GM19025 (cell line): Measurements from ENCODE around the gene AGPAT2.
"Not testable (repeated sequence)": the region's sequence is repeated elsewhere in the genome, so short reads cannot be mapped to it uniquely, and the experiment has no call there.

Experiments used
- ATAC-seq: cut with Tn5 transposase; IDR thresholded peaks from one replicate; pipeline ENCODE4 v1.9.1; 2021; ENCODE audit warnings: mild to moderate bottlenecking, low read depth, moderate library complexity; ENCODE audit not compliant: unreplicated experiment

The AGPAT2 gene

GRCh38 chr9:136651860-136652259 lies 35.4 kb downstream of the AGPAT2 start:
- no peak for ATAC-seq

- no peak for ATAC-seq
Observed at GRCh38 chr9:136650648-136651047, 36.6 kb downstream of the AGPAT2 start.

GRCh38 chr9:136650021-136650420 lies 37.2 kb downstream of the AGPAT2 start:
- no peak for ATAC-seq

- no peak for ATAC-seq
Observed at GRCh38 chr9:136648751-136649150, 38.5 kb downstream of the AGPAT2 start.

- ATAC-seq, result no peak
Observed at GRCh38 chr9:136646827-136647711, 40.2 kb downstream of the AGPAT2 start.

GRCh38 chr9:136645903-136646754 lies 41.1 kb downstream of the AGPAT2 start:
- ATAC-seq, result no peak

GRCh38 chr9:136645352-136645902 lies 41.8 kb downstream of the AGPAT2 start:
- no peak for ATAC-seq

- ATAC-seq, result no peak
Observed at GRCh38 chr9:136644593-136645351, 42.5 kb downstream of the AGPAT2 start.

GRCh38 chr9:136644343-136644592 lies 43.0 kb downstream of the AGPAT2 start:
- no peak for ATAC-seq

- no peak for ATAC-seq
Observed at GRCh38 chr9:136643596-136644342, 43.5 kb downstream of the AGPAT2 start.

GRCh38 chr9:136642439-136642921 lies 44.8 kb downstream of the AGPAT2 start:
- no peak for ATAC-seq

- no peak for ATAC-seq
Observed at GRCh38 chr9:136640171-136641111, 46.8 kb downstream of the AGPAT2 start.

- ATAC-seq, result no peak
Observed at GRCh38 chr9:136634904-136635303, 52.4 kb downstream of the AGPAT2 start.

- not testable (repeated sequence) for ATAC-seq
Observed at GRCh38 chr9:136632491-136633106, 54.7 kb downstream of the AGPAT2 start.

GRCh38 chr9:136632072-136632471 lies 55.2 kb downstream of the AGPAT2 start:
- ATAC-seq, result not testable (repeated sequence)

- ATAC-seq, result no peak
Observed at GRCh38 chr9:136631038-136632000, 55.9 kb downstream of the AGPAT2 start.

GRCh38 chr9:136630662-136630992 lies 56.6 kb downstream of the AGPAT2 start:
- no peak for ATAC-seq
